Endothelial cell of umbilical vein (primary cell): ENCODE results near the gene MAPK8IP3. TPM values are rescaled to one million over a fixed set of nuclear protein-coding genes. Genes with fewer than 3 reads are reported as not detected.

Experiments used
- BruUV-seq: library from RNA; stranded (reverse); fragments of 400-500 nt; replicated peaks from 2 replicates; lab custom pipeline; 2021; lab: Mats Ljungman, UMichigan
- CTCF ChIA-PET: fragments of 300-600, 350-600 bp; sonication (Branson Sonifier 250); formaldehyde crosslinking; loops from one replicate; lab custom pipeline; 2021; ENCODE audit warnings: antibody characterized with exemption, inconsistent platforms; lab: Charles Lee
- POLR2A ChIA-PET: fragments of 300-600, 350-600 bp; sonication (Branson Sonifier 250); formaldehyde crosslinking; loops from one replicate; lab custom pipeline; 2021; ENCODE audit warnings: antibody characterized with exemption, inconsistent platforms; lab: Charles Lee
- DNase-seq: peaks from one replicate; pipeline ENCODE4 v3.0.0-alpha.2; 2011; ENCODE audit warnings: low read depth, low spot score
- FAIRE-seq: peaks from 2 replicates; lab custom pipeline; 2011; peaks lifted over from hg19 to GRCh38; lab: Jason Lieb, UNC
- H2AFZ ChIP-seq: 2 replicates; pipeline ENCODE4 v1.6.0; 2012; ENCODE audit warnings: low read depth, low read length, control low read depth, inconsistent platforms
- H3K27ac ChIP-seq: 2 replicates; pipeline ENCODE4 v1.5.1; 2011; ENCODE audit warnings: low read depth, mild to moderate bottlenecking, control low read depth, low read length, moderate library complexity; ENCODE audit not compliant: insufficient read depth
- H3K27me3 ChIP-seq, 2 experiments: 2 replicates each; pipeline versions ENCODE4 v1.6.0 to v1.6.1; 2011; ENCODE audit warnings: low read length in 2 of 2, mixed read lengths in 1 of 2; ENCODE audit not compliant: control insufficient read depth in 2 of 2, insufficient read depth in 2 of 2
- H3K36me3 ChIP-seq, 2 experiments: 2 replicates in 1 of 2; 3 replicates in 1 of 2; pipeline ENCODE4 v1.5.1; 2011; ENCODE audit warnings: low read length in 2 of 2, mild to moderate bottlenecking in 1 of 2, moderate library complexity in 1 of 2; ENCODE audit not compliant: control insufficient read depth in 2 of 2, insufficient read depth in 2 of 2; ENCODE audit errors: extremely low read depth in 1 of 2
- H3K4me1 ChIP-seq: 3 replicates; pipeline ENCODE4 v1.5.1; 2011; ENCODE audit warnings: mild to moderate bottlenecking, low read length; ENCODE audit not compliant: control insufficient read depth, insufficient read depth; ENCODE audit errors: extremely low read depth
- H3K4me2 ChIP-seq: 2 replicates; pipeline ENCODE4 v1.6.1; 2011; ENCODE audit warnings: low read length, control low read depth, mixed read lengths; ENCODE audit not compliant: insufficient read depth
- H3K4me3 ChIP-seq, 3 experiments: fragments of 200-600 bp in 1 of 3; sonication (generic), shearing (Covaris generic) in 1 of 3; replicated peaks in 1 of 3; 2 replicates each; pipeline ENCODE4 v1.5.1; 2011 to 2016; ENCODE audit warnings: control low read depth in 3 of 3, low read length in 3 of 3, mild to moderate bottlenecking in 2 of 3, inconsistent platforms in 1 of 3, low read depth in 1 of 3, moderate library complexity in 1 of 3; ENCODE audit not compliant: insufficient read depth in 1 of 3
- H3K79me2 ChIP-seq: 2 replicates; pipeline ENCODE4 v1.6.0; 2012; ENCODE audit warnings: low read length, inconsistent platforms; ENCODE audit not compliant: control insufficient read depth, insufficient read depth
- H3K9ac ChIP-seq: replicated peaks from 2 replicates; pipeline ENCODE3; 2011; ENCODE audit warnings: low read length, control low read depth; ENCODE audit not compliant: insufficient read depth; ENCODE audit errors: extremely low read depth
- H3K9me1 ChIP-seq: replicated peaks from 3 replicates; pipeline ENCODE4 v1.6.0; 2011; ENCODE audit warnings: mild to moderate bottlenecking, low read length; ENCODE audit not compliant: control insufficient read depth, insufficient read depth; ENCODE audit errors: extremely low read depth
- H3K9me3 ChIP-seq: replicated peaks from 2 replicates; pipeline ENCODE4 v1.5.1; 2012; ENCODE audit warnings: low read length, inconsistent platforms; ENCODE audit not compliant: control insufficient read depth, insufficient read depth
- H4K20me1 ChIP-seq: replicated peaks from 2 replicates; pipeline ENCODE3; 2011; ENCODE audit warnings: mild to moderate bottlenecking, low read length; ENCODE audit not compliant: control insufficient read depth, insufficient read depth; ENCODE audit errors: extremely low read depth
- CTCF ChIP-seq, 2 donors: IDR thresholded peaks; 1 replicate in 1 of 2; 2 replicates in 1 of 2; pipeline ENCODE4 v1.5.1; 2011; ENCODE audit warnings: low read length in 2 of 2, mild to moderate bottlenecking in 2 of 2, moderate library complexity in 2 of 2, control low read depth in 1 of 2, inconsistent platforms in 1 of 2, low read depth in 1 of 2; ENCODE audit not compliant: insufficient read depth in 1 of 2; ENCODE audit errors: extremely low read depth in 1 of 2
- EZH2 ChIP-seq: IDR thresholded peaks from 2 replicates; pipeline ENCODE4 v1.6.1; 2012; ENCODE audit warnings: borderline replicate concordance, low read depth, mild to moderate bottlenecking, moderate library complexity, low read length, inconsistent platforms; ENCODE audit not compliant: severe bottlenecking
- FOS ChIP-seq: IDR thresholded peaks from 2 replicates; pipeline ENCODE4 v1.6.1; 2011; ENCODE audit warnings: mild to moderate bottlenecking, low read length, moderate library complexity, borderline replicate concordance; ENCODE audit not compliant: insufficient read depth
- GATA2 ChIP-seq: IDR thresholded peaks from 2 replicates; pipeline ENCODE4 v1.7.0; 2011; ENCODE audit warnings: low read depth, mild to moderate bottlenecking, moderate library complexity, mixed read lengths, low read length; ENCODE audit not compliant: insufficient read length, insufficient read depth
- JUN ChIP-seq: IDR thresholded peaks from 2 replicates; pipeline ENCODE4 v1.6.1; 2011; ENCODE audit warnings: borderline replicate concordance, low read depth; ENCODE audit not compliant: insufficient read length, insufficient read depth
- MAX ChIP-seq: IDR thresholded peaks from 2 replicates; pipeline ENCODE4 v1.6.1; 2011; ENCODE audit not compliant: insufficient read depth, insufficient read length
- MYC ChIP-seq: IDR thresholded peaks from one replicate; pipeline ENCODE4 v1.6.1; 2011; ENCODE audit warnings: mild to moderate bottlenecking, low read depth, low read length
- POLR2A ChIP-seq: IDR thresholded peaks from 2 replicates; pipeline ENCODE4 v1.6.1; 2012; ENCODE audit warnings: low read depth, mild to moderate bottlenecking, control low read depth, low read length
- POLR2AphosphoS5 ChIP-seq: IDR thresholded peaks from 2 replicates; pipeline ENCODE4 v1.6.1; 2012; ENCODE audit warnings: low read depth, mild to moderate bottlenecking, control low read depth, low read length, moderate library complexity; ENCODE audit not compliant: insufficient read depth
- dilution Hi-C: fragments of 300-500 bp; cut with MboI; formaldehyde crosslinking; loops from one replicate; pipeline ENCODE4 v1.15.0; 2019; ENCODE audit warnings: low sequenced_read_pairs; ENCODE audit not compliant: extremely low pct_ligation_motif_present
- intact Hi-C: fragments of 100-400 bp; cut with micrococcal nuclease; formaldehyde crosslinking; loops from one replicate; pipeline ENCODE4 v1.10.0; 2022
- polyA plus RNA-seq, 4 experiments: library from polyadenylated mRNA; depleted of rRNA in 3 of 4; stranded (reverse) in 3 of 4; unstranded in 1 of 4; fragments of >200 nt; gene quantifications; 2 replicates each; pipeline versions ENCODE4 v1.2.1 to v1.2.3, GENCODE V29; 2011 to 2012; ENCODE audit warnings: missing spikeins in 1 of 4
- total RNA-seq: library from RNA; stranded (reverse); gene quantifications from 2 replicates; pipeline ENCODE4 v1.2.3, GENCODE V29; 2021

Gene MAPK8IP3
- total and polyA plus RNA-seq, 2 donors (not counting 3 experiments of a cell fraction or from before 2014, with no cell fraction given) = 40.7 to 92.2 TPM

- no peaks in the 10 kb centered on the region for H3K9me1 ChIP-seq
- H3K27ac ChIP-seq = no peak overlapping the region
- no peaks in the 10 kb centered on the region for H4K20me1 ChIP-seq
- no TSS peak for BruUV-seq
- dilution Hi-C loops = no loop called here
- no peak overlapping the region for H3K9ac ChIP-seq
- intact Hi-C loops = no loop called here
- no peaks in the 10 kb centered on the region for H3K9me3 ChIP-seq
- TF ChIP-seq POLR2A (no peak), FOS (no peak), JUN (no peak)
- no peak for DNase-seq
- no peaks in the 10 kb centered on the region for H3K27me3 ChIP-seq
- FAIRE-seq = no peak
- POLR2A ChIA-PET = no interaction called here
- H3K4me1 ChIP-seq = no peaks in the 10 kb centered on the region
- no peak overlapping the region for H3K4me2 ChIP-seq
- no peaks in the 10 kb centered on the region for H3K79me2 ChIP-seq
- H3K4me3 ChIP-seq = no peak overlapping the region
- peaks cover 0 to 25% of the 10 kb centered on the region in 2 experiments for H3K36me3 ChIP-seq
- CTCF ChIA-PET = no interaction called here
- no peak overlapping the region for H2AFZ ChIP-seq
These were observed 34.9 kb downstream of the MAPK8IP3 start for GRCh38 chr16:1740781-1741490.

- FAIRE-seq (no peak), DNase-seq (no peak)
- H4K20me1 ChIP-seq = no peaks in the 10 kb centered on the region
- H3K36me3 ChIP-seq = peaks cover 0 to 25% of the 10 kb centered on the region in 2 experiments
- ChIA-PET POLR2A (no interaction called here), CTCF (interaction anchor here (1.3 kb wide), 1 partner anchor 18 kb away, joined by 4 read pairs; no protein-coding TSS in a partner anchor)
- H2AFZ ChIP-seq = no peak overlapping the region
- H3K4me3 ChIP-seq = no peak overlapping the region
- TF ChIP-seq JUN = no peak
- TF ChIP-seq MAX = no peak
- TF ChIP-seq FOS = no peak
- no peak for TF ChIP-seq EZH2
- no peak for TF ChIP-seq MYC
- no peak for TF ChIP-seq POLR2A
- TF ChIP-seq CTCF (IDR thresholded peaks at IDR 0.05; ENCODE audit: extremely low read depth in 1 of 2, insufficient read depth in 1 of 2, low read depth in 1 of 2, low read length in 2 of 2) = no peak
- no peak for TF ChIP-seq POLR2AphosphoS5
- no peak for TF ChIP-seq GATA2
- no peaks in the 10 kb centered on the region for H3K79me2 ChIP-seq
- BruUV-seq = no TSS peak
- intact Hi-C loops (no loop called here), dilution Hi-C loops (no loop called here)
- H3K9ac ChIP-seq = no peak overlapping the region
- H3K9me3 ChIP-seq = no peaks in the 10 kb centered on the region
- no peak overlapping the region for H3K4me2 ChIP-seq
- no peaks in the 10 kb centered on the region for H3K4me1 ChIP-seq
- no peaks in the 10 kb centered on the region for H3K9me1 ChIP-seq
- H3K27me3 ChIP-seq = no peaks in the 10 kb centered on the region
- H3K27ac ChIP-seq = no peak overlapping the region
These were observed 35.7 kb downstream of the MAPK8IP3 start for GRCh38 chr16:1741553-1742165.
